ENCODE results near the gene CYB5B. TPM values are rescaled to one million over a fixed set of nuclear protein-coding genes. Genes with fewer than 3 reads are reported as not detected.
A peak's percentile ranks its signal among the peaks of the same experiment; 100 is the strongest.

Gene CYB5B
- total RNA-seq, 1 donor: 67.7 TPM

GRCh38 chr16:69508033-69508755 lies 83.8 kb downstream of the CYB5B start:
- Histone ChIP-seq H3K4me3 (ENCODE audit: insufficient read depth, low read length) (no peak overlapping the region), H3K79me2 (ENCODE audit: insufficient read depth, low read length) (no peaks in the 10 kb centered on the region), H3K27me3 (ENCODE audit: insufficient read depth, low read length) (peaks cover 2% of the 10 kb centered on the region), H3K4me1 (ENCODE audit: insufficient read depth, low read length) (no peaks in the 10 kb centered on the region), H3K4me2 (ENCODE audit: insufficient read depth, low read length) (no peak overlapping the region), H2AFZ (ENCODE audit: low read length) (no peak overlapping the region), H3K27ac (ENCODE audit: low read depth, low read length) (no peak overlapping the region), H3K9me3 (ENCODE audit: low read depth, low read length) (no peaks in the 10 kb centered on the region), H3K36me3 (ENCODE audit: insufficient read depth, low read length) (no peaks in the 10 kb centered on the region), H4K20me1 (ENCODE audit: insufficient read depth, low read length) (no peaks in the 10 kb centered on the region)
- TF ChIP-seq CTCF (IDR thresholded peaks at IDR 0.05; ENCODE audit: extremely low read depth, low read depth, low read length): no peak
- no peak for DNase-seq (ENCODE audit: insufficient read length, low spot score, missing footprints)

- H3K36me3 ChIP-seq (ENCODE audit: insufficient read depth, low read length): no peaks in the 10 kb centered on the region
- no peaks in the 10 kb centered on the region for H3K4me1 ChIP-seq (ENCODE audit: insufficient read depth, low read length)
- no peak overlapping the region for H3K4me3 ChIP-seq (ENCODE audit: insufficient read depth, low read length)
- no peak for DNase-seq (ENCODE audit: insufficient read length, low spot score, missing footprints)
- peaks cover 2% of the 10 kb centered on the region for H3K27me3 ChIP-seq (ENCODE audit: insufficient read depth, low read length)
- no peaks in the 10 kb centered on the region for H3K9me3 ChIP-seq (ENCODE audit: low read depth, low read length)
- no peak overlapping the region for H2AFZ ChIP-seq (ENCODE audit: low read length)
- no peak overlapping the region for H3K4me2 ChIP-seq (ENCODE audit: insufficient read depth, low read length)
- H4K20me1 ChIP-seq (ENCODE audit: insufficient read depth, low read length): no peaks in the 10 kb centered on the region
- TF ChIP-seq CTCF (IDR thresholded peaks at IDR 0.05; ENCODE audit: extremely low read depth, low read depth, low read length): no peak
- H3K27ac ChIP-seq (ENCODE audit: low read depth, low read length): no peak overlapping the region
- H3K79me2 ChIP-seq (ENCODE audit: insufficient read depth, low read length): no peaks in the 10 kb centered on the region
Observed at GRCh38 chr16:69509125-69509524, 84.7 kb downstream of the CYB5B start.

DNA sequence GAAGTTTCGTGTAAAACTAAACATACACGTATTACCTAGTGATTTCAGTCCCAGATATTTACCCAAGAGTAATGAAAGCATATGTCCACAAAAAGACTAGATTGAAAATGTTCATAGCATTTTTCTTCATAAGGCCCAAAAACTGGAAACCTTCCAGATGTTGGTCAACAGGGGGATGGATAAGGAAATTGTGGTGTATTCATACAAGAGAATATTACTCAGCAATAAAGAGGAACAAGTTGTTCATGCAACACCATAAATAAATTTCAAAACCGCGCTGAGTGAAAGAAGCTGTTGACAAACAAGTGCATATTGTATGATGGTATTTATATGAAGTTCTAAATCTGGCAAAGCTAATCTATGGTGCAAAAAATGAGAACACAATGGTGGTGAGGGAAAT lies 87.2 kb downstream of the CYB5B start:
- no peaks in the 10 kb centered on the region for H4K20me1 ChIP-seq (ENCODE audit: insufficient read depth, low read length)
- peaks cover 4% of the 10 kb centered on the region for H3K4me1 ChIP-seq (ENCODE audit: insufficient read depth, low read length)
- no peaks in the 10 kb centered on the region for H3K79me2 ChIP-seq (ENCODE audit: insufficient read depth, low read length)
- peaks cover 2% of the 10 kb centered on the region for H3K27me3 ChIP-seq (ENCODE audit: insufficient read depth, low read length)
- H3K27ac ChIP-seq (ENCODE audit: low read depth, low read length): no peak overlapping the region
- H3K36me3 ChIP-seq (ENCODE audit: insufficient read depth, low read length): no peaks in the 10 kb centered on the region
- no peak for TF ChIP-seq CTCF (IDR thresholded peaks at IDR 0.05; ENCODE audit: extremely low read depth, low read depth, low read length)
- no peak overlapping the region for H2AFZ ChIP-seq (ENCODE audit: low read length)
- no peak for DNase-seq (ENCODE audit: insufficient read length, low spot score, missing footprints)
- no peak overlapping the region for H3K4me3 ChIP-seq (ENCODE audit: insufficient read depth, low read length)
- no peak overlapping the region for H3K4me2 ChIP-seq (ENCODE audit: insufficient read depth, low read length)
- no peaks in the 10 kb centered on the region for H3K9me3 ChIP-seq (ENCODE audit: low read depth, low read length)

GRCh38 chr16:69513180-69513966 lies 89.0 kb downstream of the CYB5B start:
- Histone ChIP-seq H4K20me1 (ENCODE audit: insufficient read depth, low read length) (no peaks in the 10 kb centered on the region), H3K27me3 (ENCODE audit: insufficient read depth, low read length) (peaks cover 2% of the 10 kb centered on the region), H3K4me1 (ENCODE audit: insufficient read depth, low read length) (peaks cover 4% of the 10 kb centered on the region), H3K36me3 (ENCODE audit: insufficient read depth, low read length) (no peaks in the 10 kb centered on the region), H3K27ac (ENCODE audit: low read depth, low read length) (no peak overlapping the region), H3K79me2 (ENCODE audit: insufficient read depth, low read length) (no peaks in the 10 kb centered on the region), H2AFZ (ENCODE audit: low read length) (no peak overlapping the region), H3K9me3 (ENCODE audit: low read depth, low read length) (no peaks in the 10 kb centered on the region), H3K4me3 (ENCODE audit: insufficient read depth, low read length) (no peak overlapping the region), H3K4me2 (ENCODE audit: insufficient read depth, low read length) (no peak overlapping the region)
- peak; percentile 47 for DNase-seq (ENCODE audit: insufficient read length, low spot score, missing footprints)
- TF ChIP-seq CTCF (IDR thresholded peaks at IDR 0.05; ENCODE audit: extremely low read depth, low read depth, low read length): no peak
